ENCODE results near the gene RALGPS1. TPM values are rescaled to one million over a fixed set of nuclear protein-coding genes. Genes with fewer than 3 reads are reported as not detected.

Gene RALGPS1
- total and polyA plus RNA-seq, 2 of the 8 experiments (the other 6 are each of a cell fraction or from before 2014, with no cell fraction given) = 20.0 to 23.5 TPM

DNA sequence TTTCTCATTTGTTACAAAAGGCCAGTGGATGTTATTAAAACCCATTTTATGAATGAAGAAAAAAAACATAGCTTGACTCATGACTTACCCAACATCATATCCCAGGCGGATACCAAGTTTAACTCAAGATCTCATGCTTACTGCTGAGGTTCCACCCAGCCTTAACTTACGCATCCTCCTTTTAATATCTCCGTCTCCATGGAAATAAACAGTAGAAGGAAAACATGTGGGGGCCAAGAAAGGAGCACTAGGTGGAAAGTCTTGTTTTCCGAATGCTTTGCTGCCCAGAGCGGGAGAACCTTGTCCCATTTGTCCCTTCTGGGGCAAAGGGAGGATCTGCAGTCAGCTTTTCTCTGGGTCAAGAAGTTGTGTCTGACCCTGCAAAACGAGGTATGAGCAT, 163.8 kb downstream of the RALGPS1 start (continued):
- TF ChIP-seq, protein P1, sequence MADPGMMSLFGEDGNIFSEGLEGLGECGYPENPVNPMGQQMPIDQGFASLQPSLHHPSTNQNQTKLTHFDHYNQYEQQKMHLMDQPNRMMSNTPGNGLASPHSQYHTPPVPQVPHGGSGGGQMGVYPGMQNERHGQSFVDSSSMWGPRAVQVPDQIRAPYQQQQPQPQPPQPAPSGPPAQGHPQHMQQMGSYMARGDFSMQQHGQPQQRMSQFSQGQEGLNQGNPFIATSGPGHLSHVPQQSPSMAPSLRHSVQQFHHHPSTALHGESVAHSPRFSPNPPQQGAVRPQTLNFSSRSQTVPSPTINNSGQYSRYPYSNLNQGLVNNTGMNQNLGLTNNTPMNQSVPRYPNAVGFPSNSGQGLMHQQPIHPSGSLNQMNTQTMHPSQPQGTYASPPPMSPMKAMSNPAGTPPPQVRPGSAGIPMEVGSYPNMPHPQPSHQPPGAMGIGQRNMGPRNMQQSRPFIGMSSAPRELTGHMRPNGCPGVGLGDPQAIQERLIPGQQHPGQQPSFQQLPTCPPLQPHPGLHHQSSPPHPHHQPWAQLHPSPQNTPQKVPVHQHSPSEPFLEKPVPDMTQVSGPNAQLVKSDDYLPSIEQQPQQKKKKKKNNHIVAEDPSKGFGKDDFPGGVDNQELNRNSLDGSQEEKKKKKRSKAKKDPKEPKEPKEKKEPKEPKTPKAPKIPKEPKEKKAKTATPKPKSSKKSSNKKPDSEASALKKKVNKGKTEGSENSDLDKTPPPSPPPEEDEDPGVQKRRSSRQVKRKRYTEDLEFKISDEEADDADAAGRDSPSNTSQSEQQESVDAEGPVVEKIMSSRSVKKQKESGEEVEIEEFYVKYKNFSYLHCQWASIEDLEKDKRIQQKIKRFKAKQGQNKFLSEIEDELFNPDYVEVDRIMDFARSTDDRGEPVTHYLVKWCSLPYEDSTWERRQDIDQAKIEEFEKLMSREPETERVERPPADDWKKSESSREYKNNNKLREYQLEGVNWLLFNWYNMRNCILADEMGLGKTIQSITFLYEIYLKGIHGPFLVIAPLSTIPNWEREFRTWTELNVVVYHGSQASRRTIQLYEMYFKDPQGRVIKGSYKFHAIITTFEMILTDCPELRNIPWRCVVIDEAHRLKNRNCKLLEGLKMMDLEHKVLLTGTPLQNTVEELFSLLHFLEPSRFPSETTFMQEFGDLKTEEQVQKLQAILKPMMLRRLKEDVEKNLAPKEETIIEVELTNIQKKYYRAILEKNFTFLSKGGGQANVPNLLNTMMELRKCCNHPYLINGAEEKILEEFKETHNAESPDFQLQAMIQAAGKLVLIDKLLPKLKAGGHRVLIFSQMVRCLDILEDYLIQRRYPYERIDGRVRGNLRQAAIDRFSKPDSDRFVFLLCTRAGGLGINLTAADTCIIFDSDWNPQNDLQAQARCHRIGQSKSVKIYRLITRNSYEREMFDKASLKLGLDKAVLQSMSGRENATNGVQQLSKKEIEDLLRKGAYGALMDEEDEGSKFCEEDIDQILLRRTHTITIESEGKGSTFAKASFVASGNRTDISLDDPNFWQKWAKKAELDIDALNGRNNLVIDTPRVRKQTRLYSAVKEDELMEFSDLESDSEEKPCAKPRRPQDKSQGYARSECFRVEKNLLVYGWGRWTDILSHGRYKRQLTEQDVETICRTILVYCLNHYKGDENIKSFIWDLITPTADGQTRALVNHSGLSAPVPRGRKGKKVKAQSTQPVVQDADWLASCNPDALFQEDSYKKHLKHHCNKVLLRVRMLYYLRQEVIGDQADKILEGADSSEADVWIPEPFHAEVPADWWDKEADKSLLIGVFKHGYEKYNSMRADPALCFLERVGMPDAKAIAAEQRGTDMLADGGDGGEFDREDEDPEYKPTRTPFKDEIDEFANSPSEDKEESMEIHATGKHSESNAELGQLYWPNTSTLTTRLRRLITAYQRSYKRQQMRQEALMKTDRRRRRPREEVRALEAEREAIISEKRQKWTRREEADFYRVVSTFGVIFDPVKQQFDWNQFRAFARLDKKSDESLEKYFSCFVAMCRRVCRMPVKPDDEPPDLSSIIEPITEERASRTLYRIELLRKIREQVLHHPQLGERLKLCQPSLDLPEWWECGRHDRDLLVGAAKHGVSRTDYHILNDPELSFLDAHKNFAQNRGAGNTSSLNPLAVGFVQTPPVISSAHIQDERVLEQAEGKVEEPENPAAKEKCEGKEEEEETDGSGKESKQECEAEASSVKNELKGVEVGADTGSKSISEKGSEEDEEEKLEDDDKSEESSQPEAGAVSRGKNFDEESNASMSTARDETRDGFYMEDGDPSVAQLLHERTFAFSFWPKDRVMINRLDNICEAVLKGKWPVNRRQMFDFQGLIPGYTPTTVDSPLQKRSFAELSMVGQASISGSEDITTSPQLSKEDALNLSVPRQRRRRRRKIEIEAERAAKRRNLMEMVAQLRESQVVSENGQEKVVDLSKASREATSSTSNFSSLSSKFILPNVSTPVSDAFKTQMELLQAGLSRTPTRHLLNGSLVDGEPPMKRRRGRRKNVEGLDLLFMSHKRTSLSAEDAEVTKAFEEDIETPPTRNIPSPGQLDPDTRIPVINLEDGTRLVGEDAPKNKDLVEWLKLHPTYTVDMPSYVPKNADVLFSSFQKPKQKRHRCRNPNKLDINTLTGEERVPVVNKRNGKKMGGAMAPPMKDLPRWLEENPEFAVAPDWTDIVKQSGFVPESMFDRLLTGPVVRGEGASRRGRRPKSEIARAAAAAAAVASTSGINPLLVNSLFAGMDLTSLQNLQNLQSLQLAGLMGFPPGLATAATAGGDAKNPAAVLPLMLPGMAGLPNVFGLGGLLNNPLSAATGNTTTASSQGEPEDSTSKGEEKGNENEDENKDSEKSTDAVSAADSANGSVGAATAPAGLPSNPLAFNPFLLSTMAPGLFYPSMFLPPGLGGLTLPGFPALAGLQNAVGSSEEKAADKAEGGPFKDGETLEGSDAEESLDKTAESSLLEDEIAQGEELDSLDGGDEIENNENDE (IDR thresholded peaks at IDR 0.05; ENCODE audit: insufficient replicate concordance, low read length) = no peak

Measured in H1 (cell line).